ENCODE results near the gene NDUFS4.
"Not testable (repeated sequence)": the region's sequence is repeated elsewhere in the genome, so short reads cannot be mapped to it uniquely, and the experiment has no call there.

Gene NDUFS4

DNA sequence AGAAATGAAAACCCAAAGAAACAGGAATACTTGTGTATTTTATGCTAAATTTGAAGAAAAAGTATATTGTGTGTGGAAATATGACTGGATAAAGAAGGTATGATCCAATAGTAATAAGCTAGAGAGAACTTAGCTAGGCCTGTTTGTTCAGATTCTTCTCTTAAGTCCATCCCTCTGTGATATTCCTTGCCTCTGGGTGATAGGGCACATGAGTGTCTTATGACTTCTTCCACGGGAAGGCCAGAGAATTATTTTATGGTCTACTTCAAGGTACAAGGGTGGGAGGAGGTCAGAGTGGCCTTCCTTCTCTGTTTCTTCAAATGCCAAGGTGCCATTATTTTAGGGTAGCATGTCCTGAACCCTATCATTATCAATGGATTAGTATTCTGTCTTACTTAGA is 113.7 kb downstream of the NDUFS4 start:
- no peak for DNase-seq

- no peak for DNase-seq
Measured at GRCh38 chr5:53677632-53678031, 117.2 kb downstream of the NDUFS4 start.

DNA sequence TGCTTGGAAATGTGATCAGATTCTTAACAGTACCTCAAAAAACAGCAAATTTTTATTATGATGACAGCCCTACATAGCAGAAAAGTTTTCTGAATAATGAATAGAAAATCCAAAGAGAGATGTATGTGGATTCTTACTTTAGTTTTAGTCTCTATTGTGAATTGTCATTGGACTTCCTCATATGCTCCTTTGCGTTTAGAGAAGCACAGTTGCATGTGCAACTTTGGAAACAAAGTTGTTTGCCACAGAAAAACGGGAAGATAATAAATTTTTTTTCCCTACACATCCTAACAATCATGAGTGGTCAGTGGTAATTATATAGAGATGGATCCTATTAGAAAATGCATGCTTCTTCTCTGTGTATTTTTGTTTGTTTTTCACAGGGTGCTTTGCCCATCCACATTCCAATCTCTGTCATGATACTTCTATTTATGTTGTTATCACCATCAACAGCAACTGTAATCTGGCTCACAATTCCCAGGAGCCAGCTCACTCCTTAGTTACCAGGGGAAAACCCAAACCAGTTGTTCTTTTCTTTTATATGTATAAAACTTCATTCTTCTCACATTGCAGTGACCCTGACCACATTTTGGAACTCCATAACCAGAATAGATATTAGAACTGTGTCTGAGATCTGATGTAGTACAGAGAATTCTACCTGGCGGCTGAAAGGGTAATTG is 118.7 kb downstream of the NDUFS4 start:
- no peak for DNase-seq

GRCh38 chr5:53681079-53681478 is 120.6 kb downstream of the NDUFS4 start:
- DNase-seq: no peak

GRCh38 chr5:53691014-53691413 is 130.6 kb downstream of the NDUFS4 start:
- no peak for DNase-seq

DNA sequence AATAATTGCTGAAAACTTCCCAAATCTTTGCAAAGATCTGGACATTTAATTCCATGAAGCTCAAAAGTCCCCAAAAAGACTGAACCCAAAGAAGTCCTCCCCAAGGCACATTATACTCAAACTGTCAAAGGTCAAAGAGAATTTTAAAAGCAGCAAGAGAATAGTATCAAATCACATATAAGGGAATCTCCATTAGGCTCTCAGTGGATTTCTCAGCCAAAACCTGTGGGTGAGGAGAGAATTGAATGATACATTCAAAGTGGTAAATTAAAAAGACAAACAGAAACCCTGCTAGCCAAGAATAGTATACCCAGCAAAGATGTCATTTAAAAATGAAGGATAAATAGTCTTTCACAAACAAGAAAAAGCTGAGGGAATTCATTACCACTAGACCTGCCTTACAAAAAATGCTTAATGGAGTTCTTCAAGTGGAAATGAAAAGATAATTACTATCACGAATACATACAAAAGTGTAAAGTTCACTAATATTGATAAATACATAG is 134.1 kb downstream of the NDUFS4 start:
- no peak for DNase-seq

GRCh38 chr5:53710405-53710804 is 150.0 kb downstream of the NDUFS4 start:
- not testable (repeated sequence) for DNase-seq

DNA sequence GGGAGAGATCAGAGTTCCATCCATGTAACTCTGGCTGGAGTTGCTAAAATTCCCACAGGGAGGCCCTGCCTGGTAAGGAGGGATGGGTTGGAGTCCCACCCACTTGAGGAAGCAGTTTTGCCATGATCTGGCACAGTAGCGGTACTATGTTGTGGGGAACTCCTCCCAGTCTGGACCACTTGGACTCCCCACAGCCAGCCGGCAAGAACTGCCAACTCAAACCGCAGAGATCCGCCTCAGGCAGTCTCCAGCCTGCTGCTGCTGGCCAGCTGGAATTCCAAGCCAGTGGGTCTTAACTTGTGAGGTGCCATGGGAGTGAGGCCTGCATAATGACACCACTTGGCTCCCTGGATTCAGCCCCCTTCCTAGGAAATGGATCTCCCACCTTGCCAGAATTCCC is 151.9 kb downstream of the NDUFS4 start:
- no peak for DNase-seq

DNA sequence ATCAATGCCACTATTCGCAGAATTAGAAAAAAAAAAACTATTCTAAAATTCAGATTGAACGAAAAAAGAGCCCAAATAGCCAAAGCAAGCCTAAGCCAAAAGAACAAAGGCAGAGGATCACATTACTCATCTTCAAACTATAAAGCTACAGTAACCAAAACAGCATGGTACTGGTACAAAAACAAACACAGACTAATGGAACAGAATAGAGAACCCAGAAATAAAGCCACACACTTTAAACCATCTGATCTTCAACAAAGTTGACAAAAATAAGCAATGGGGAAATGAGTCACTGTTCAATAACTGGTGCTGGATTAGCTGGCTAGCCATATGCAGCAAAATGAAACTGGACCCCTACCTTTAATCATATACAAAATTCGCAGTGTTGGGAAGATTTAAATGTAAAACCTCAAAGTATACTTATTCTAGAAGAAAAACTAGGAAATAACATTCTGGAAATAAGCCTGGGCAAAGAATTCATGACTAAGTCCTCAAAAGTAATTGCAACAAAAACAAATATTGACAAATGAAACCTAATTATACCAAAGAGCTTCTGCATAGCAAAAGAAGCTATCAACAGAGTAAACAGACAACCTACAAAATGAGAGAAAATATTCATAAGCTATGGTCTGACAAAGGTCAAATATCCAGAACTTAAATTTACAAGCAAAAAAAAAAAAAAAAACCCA is 153.7 kb downstream of the NDUFS4 start:
- DNase-seq: no peak

- DNase-seq: no peak
Measured at GRCh38 chr5:53714667-53715010, 154.2 kb downstream of the NDUFS4 start.

DNA sequence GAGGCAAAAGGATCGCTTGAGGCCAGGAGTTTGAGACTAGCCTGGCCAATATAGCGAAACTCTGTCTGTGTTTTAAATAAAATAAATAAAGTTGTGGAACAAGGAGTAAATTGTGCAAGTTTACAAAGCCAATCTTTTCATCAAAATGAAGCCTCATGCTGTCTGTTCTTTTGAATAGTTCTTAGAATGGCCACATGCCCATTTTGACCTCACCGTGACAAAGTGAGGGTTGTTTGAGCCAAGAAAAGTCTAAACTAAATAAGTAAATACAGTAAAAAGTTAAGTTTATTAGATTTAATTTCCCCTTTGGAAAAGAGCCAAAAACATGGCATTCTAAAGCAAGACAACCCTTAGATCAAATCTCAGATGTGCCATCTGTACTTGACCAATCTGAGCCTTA is 165.7 kb downstream of the NDUFS4 start:
- DNase-seq: no peak

DNA sequence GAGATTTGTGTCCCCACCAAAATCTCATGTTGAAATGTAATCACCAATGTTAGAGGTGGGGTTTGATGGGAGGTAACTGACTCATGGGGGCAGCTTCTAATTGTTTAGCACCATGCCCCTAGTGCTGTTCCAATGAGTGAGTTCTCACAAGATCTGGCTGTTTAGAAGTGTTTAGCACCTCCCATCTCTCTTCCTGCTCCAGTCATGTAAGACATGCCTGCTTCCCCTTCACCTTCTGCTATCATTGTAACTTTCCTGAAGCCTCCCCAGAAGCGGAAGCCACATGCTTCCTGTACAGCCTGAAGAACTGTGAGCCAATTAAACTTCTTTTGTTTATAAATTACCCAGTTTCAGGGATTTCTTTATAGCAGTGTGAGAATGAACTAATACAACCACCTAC is 170.5 kb downstream of the NDUFS4 start:
- DNase-seq: no peak

Measured in activated effector memory CD4-positive, alpha-beta T cell treated with Interleukin-2 at 50 U/mL for 16 hours (primary cell).